HG03135 (cell line): Measurements from ENCODE around the gene ADNP.

Source experiments
- ATAC-seq: cut with Tn5 transposase; IDR thresholded peaks from one replicate; pipeline ENCODE4 v1.9.1; 2021; ENCODE audit warnings: mild to moderate bottlenecking, moderate library complexity; ENCODE audit not compliant: unreplicated experiment

The ADNP gene

DNA sequence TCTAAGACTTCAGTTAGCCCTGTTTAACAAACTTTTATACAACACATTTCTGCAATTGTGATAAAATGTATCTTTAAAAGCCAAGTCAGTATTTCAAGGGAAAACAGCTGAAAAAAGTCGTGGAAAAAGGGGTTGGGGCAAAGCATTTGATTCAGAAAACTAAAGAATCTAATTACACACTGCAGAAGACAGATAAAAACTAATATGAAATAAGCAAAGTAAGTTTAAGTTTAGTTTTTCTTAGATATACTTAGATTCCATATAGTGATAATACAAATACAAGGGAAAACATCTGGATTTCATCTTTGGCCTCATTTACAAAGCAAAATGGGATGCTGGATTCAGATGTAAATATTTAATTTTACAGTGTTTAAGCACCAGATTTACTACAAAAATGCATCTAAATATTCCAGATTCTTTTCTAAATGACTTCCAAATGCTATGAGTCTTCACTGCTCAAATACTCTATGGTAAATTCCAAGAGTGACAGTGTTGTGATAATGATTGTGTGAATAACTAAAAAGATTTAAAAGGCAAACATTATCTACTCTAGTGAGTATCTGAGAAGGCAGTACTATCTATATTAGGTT lies 1.5 kb upstream of the ADNP start:
- no peak for ATAC-seq

GRCh38 chr20:50932016-50932485 lies 814 bp upstream of the ADNP start:
- no peak for ATAC-seq

- ATAC-seq = peak; percentile 22
Measured at GRCh38 chr20:50930976-50931305, 296 bp downstream of the ADNP start.

- ATAC-seq = peak; percentile 10
Measured at GRCh38 chr20:50930139-50930975, 880 bp downstream of the ADNP start.

DNA sequence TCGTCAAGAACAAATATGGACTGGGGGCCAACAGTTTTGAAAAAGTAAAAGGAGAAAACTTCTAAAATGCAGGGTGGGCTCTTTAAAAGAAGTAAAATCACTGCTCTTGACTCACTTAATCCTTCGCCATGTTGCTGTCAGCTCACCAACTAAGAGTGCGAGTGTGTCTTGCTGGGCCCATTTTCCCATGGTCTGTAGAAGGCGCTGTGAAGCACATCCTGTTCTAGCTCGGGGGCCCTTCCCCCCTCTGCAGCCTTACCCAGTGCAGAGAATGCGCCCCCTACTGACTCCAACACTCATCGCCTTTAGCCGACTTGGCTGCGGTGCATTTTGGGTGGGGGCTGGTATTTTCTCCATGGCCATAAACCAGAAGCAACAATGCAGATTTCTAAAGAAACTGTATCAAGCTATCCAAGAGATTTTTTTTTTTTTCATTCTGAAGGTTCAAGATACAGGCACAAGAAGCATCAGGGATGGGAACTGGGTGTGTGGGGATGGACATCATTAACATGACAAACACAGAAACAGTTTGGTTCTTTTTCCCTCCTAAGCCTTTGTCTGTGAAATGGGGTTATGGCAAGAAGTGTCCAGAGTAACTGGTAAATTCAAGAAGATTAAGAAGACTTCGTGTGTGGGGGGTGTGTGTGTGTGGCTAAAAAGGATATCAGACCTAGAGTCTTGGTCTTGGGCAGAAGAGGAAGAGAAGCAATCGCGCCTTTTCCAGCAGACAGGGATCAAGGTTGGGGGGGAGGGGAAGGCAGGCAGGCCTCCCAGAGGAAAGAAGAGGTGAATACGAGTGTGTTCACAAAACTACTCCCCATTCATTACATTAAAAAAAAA lies 1.7 kb downstream of the ADNP start:
- peak; percentile 64 for ATAC-seq

GRCh38 chr20:50928469-50928868 lies 2.8 kb downstream of the ADNP start:
- no peak for ATAC-seq

- ATAC-seq = no peak
Measured at GRCh38 chr20:50926530-50926929, 4.7 kb downstream of the ADNP start.

DNA sequence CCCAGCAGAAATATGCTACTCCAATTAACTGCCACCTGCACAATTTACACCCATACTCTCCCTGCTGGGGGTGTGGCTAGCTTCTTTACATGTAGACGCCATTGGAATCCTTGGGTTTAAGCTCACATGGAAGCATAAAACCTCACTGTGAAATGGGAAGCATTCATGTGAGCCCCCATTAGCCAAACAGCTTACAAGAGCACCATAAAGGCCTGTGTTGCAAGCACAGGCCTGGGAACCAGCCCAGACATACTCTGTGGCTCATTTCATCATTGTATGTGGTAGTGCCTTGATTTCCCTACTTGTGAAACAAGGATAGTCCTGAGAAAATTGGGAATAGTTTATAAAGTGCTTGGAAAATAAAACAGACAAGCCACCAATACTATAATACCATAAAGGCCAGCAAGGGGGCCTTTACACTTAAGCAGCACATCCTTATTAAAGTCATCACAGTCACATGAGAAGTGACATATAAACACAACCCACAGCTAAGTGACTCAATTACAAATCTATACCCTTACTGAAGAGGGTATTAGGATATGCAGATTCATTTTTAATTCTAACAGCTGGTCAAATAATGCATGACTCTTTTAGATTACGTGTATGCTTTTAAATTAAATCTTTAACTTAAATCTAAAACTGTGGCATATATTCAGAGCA lies 6.8 kb downstream of the ADNP start:
- ATAC-seq = no peak

DNA sequence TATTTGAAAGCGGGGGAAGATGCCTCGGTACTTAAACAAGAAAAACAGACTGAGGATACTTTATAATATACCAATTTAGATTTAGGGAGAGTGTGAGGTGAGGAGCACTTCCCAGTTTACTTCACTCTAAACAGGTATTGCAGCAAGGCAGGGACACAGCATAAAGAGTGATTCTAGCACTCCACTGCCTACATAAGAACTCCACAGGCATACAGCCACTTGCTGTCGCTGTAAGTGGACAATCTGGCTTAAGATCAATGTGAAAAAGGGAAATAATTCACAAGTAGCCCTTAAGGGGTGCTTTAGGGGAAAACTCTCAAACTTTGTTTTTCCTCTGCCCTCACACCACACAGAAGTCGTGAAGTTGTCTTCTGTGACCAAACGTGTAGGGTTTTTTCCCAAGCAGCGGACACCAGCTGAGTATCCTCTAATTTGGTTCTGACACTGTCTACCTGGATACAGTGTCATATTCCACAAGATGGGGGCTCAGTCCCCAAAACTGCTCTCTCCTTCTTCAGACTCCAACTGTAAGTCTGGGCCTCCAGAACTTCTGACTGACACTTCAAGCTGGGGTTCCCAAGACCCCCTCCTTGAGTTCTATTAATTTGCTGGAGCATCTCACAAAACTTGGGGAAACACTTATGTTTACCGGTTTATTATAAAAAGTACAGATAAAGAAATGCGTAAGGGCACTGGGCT lies 9.3 kb downstream of the ADNP start:
- ATAC-seq = no peak

- no peak for ATAC-seq
Measured at GRCh38 chr20:50920997-50921396, 10.2 kb downstream of the ADNP start.

DNA sequence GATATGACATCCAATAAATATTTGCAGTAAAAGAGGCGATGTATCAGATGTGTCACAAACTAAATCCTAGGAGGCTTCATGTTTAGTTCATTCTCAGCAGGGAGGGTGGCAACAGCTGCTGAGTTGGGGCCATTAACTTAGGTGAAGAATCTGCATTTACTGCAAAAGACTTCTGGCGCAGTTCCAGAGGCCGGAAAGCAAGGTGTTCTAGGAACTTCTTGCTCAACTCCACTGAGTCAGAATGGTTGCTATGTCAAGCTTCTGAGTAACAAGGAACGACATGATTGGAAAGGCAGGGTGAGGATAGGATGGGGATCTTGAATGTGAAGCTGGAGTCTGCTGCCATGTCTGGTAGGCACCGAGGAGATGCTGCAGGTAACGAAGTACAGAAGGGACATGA lies 11.7 kb downstream of the ADNP start:
- no peak for ATAC-seq

DNA sequence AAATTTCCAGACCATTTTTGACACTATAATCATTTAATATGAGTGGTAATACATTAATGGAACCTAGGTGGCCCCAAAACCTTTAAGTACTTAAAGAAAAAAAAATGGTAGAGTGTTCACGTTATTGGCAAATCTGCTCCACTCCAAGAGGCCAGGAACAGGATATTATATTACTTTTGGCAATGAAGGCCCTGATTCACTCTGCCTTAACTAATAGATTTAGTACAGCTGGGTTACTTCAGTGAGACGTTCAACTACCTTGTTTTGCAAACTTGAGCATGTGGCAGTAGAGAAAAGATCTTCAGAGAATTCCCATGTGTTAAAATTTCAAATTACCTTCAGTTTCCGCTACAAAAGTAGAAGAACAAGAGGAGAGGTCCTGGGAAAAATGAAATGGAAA lies 12.8 kb downstream of the ADNP start:
- no peak for ATAC-seq

DNA sequence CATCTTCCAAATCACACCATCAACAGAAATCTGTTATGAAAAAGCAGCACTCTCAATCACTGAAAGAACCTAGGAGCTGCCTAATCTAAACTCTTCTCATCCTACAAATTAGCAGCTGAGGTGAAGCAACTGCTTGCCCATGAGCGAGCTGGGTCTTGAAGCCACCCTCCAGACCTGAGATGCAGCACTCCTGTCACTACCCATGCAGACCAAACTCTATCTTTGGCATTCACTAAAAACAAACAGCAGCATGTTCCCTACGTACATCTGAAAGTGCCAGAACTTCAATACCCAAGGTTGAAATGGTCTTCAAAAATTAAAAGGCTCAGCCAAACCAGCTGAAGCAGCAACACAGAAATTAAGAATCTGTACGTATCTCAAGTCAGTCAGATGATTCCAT lies 14.3 kb downstream of the ADNP start:
- no peak for ATAC-seq

GRCh38 chr20:50916257-50916656 lies 15.0 kb downstream of the ADNP start:
- no peak for ATAC-seq

DNA sequence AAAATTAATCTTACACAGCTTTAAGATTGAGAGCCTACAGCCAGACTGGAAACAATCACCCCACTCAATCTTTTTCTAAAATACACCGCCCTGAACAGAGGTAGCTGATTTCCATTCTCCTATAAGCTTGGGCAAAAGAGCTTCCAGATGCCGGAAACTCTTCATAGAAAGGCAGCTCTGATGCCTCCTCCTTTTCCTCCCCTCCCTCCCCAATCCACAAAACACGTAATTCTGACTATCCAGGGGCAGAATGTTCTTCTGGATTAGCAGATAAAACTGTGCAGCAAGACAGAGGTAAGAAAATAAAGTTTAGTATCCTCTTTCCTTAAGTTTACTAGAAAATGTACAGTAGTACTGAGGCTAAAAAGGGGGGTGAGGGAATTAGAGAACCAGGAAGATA lies 15.8 kb downstream of the ADNP start:
- no peak for ATAC-seq

DNA sequence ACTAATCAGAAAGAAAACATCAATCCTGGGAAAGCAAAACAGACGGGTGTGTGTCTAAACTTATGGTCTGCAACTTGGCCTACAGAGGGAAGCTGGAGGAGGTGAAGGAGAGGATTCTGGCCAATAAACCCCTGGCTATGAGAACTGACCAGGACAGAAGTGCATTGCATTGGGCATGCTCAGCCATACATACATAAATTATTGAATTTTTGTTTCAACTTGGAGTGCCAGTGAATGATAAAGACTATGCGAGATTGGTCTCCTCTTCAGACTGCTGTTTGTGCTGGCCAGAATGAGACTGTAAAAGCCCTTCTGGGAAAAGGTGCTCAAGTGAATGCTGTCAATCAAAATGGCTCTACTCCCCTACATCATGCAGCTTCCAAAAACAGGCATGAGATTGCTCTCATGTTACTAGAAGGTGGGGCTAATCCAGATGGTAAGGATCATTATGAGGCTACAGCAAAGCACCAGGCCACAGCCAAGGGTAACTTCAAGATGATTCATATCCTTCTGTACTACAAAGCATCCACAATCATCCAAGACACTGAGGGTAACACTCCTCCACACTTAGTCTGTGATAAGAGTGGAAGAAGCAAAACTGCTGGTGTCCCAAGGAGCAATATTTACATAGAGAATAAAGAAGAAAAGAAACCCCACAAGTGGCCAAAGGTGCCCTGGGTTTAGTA lies 17.4 kb downstream of the ADNP start:
- ATAC-seq = no peak

- ATAC-seq = peak; percentile 51
Measured at GRCh38 chr20:50911716-50912115, 19.5 kb downstream of the ADNP start.

- no peak for ATAC-seq
Measured at GRCh38 chr20:50911030-50911429, 20.2 kb downstream of the ADNP start.

DNA sequence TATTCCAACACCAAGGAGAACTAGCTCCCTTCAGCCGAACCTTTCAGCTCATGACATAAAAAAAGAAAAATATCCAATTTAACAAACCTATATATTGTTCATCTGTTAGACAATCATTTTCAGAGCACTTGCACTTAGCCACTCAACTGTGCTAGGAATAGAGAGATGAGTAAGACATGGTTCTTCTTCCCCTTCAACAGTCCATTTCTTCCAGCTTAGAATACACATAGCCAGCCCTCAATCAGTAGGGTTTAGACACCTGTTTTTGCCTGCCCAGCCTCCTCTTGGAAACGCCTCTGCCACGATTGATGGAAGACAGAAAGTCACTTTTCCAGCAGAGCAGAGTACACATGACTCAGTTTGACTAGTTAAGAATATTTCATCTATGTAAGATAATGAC lies 21.8 kb downstream of the ADNP start:
- ATAC-seq = no peak

DNA sequence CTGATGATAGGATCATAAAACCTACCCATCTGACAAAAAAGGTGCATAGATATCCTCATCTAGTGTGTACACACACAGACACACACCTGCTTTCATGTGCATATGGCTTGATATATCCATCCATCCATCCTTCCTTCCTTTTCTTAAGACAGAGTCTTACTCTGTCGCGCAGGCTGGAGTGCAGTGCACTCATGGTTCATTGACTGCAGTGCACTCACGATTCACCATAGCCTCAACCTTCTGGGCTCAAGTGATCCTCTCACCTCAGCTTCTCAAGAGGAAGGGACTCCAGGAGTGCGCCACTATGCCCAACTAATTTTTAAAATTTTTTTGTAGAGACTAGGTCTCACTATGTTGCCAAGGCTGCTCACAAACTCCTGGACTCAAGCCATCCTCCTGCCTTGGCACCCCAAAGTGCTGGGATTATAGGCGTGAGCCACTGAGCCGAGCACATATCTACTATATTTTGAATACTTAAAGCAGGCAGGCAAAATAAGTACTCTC lies 27.1 kb downstream of the ADNP start:
- ATAC-seq = no peak
